AG20443 (cell line): ENCODE measurements around the gene TTLL11.

Source experiments
- DNase-seq: peaks from one replicate; pipeline ENCODE4 v3.0.0; 2012; ENCODE audit warnings: low spot score, mixed read lengths

TTLL11 gene

DNA sequence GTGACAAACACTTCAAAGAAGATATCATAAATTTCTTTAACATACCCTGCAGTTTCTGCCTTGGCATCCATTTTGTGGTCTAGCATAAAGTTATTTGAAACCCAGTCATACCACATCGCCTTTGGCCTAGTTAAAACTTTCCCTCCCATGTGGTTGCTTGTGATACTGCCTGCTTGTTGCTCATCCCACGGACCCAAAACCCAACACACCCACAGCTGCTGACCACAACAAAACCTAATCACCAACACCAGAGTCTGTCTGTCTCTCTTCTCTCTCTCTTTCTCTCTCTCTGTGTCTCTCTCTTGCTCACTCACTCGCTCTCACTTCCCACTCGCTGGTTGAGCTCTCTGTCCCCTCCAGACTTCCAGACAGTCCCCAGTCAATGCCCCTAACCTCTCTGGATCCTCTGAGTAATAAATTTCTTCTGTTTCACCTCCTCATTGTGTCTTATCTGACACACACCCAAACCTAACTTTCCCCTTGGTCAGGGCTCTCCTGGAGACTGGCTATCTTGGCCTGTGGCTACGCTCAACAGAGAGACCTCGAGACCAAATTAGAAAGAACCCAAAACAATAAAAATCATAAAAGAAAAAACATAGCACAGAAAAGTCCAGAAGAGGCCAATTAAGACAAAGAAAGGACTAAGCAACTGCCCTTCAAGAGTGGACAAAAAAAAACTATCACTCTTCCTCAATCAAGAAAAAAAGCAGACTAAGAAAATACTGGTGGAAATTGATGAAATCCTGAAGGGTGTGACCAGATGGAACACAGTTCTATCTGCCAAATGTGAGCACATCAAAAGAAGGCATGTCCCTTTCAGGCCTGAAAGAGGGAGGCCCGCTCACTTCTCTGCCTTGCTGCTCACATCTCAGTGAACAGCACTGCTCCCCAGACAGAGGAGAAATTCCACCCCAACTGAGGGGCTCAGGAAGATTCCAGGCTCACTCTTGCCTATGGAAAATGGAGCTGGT lies 41.5 kb downstream of the TTLL11 start:
- DNase-seq = peak; percentile 53

- no peak for DNase-seq
Observed at GRCh38 chr9:122050167-122050566, 42.9 kb downstream of the TTLL11 start.

- DNase-seq = no peak
Observed at GRCh38 chr9:122042056-122042455, 51.1 kb downstream of the TTLL11 start.

DNA sequence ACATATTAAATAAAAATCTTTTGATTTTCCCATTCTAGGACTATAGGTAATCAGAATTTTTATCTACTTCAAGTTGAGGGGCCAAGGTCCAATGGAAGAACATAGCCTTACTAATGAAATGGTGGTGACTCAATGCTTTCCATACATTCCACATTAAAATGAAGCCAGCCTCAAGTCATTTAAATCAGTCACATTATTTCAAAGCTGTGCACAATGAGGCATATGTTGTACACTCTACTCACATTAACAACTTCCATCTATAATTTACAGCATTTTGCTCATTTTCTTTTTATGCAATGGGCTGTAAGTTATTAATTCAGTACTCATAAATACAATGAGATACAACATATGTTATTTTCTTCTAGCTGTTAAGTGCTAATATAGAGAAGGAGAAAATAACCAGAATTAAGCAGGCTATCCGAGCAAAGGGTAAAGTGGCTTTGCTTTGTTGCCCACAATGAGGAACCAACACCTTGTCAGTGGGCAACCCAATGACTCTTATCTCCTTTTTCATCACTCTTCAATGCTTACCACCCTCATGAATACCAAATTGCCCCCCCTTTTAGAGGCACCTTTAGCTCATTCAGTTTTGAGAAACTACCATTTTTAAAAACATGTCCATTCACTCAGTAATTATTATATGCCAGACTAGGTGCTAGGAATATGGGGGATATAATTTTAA lies 52.4 kb downstream of the TTLL11 start:
- no peak for DNase-seq

GRCh38 chr9:122039234-122039633 lies 53.9 kb downstream of the TTLL11 start:
- DNase-seq = no peak

GRCh38 chr9:122036988-122037387 lies 56.1 kb downstream of the TTLL11 start:
- peak; percentile 52 for DNase-seq

- DNase-seq = no peak
Observed at GRCh38 chr9:122036408-122036807, 56.7 kb downstream of the TTLL11 start.

- no peak for DNase-seq
Observed at GRCh38 chr9:122033775-122034373, 59.2 kb downstream of the TTLL11 start.

DNA sequence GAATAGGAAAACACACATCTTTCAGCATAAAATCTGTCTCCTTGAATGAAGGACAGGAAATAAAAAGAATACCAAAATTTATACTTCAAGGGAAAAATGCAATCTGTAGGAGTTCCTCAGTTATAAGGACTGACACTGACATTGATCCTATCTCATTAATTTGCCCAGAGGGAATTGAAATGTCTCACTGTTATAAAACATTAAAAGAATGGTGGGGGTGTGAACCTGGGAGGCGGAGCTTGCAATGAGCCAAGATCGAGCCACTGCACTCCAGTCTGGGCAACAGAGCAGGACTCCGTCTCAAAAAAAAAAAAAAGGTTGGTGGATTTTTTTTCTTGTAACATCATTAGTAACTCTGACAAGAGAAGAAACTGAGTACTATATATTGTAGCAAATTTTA lies 60.8 kb downstream of the TTLL11 start:
- no peak for DNase-seq

- peak; percentile 60 for DNase-seq
Observed at GRCh38 chr9:122031776-122032175, 61.3 kb downstream of the TTLL11 start.

DNA sequence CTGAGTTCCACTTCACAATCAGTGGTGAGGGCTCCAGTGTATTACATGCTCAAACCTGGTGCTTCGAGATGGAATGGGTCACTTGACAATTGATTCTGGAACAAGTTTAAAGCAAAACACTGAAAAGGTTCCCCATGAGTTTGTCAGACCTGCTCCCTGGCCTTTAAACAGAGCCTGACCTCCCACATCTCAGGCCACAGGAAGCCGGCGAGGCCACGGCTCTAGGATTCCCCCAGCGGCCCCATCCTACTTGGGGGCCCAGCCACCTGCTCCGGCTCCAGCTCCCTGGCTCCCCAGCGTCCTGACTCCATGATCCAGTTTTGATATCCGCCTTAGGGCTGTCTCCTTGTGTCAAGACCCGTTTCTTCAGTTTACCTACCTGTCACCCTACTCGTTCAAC lies 62.0 kb downstream of the TTLL11 start:
- DNase-seq = no peak

DNA sequence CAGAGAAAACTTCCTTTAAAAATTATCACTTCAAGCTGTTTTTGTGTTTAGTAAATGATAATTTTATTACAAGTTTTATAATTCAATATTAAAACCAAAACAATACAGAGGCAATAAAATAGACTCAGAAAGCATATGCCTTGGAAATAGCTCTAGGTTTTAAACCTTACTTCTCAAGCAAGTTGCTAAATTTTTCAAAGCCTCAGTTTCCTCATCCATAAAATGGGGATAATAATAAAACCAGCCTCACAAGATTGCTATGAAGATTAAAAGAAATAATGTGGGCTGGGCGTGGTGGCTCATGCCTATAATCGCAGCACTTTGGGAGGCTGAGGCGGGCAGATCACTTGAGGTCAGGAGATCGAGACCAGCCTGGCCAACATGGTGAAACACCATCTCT lies 62.8 kb downstream of the TTLL11 start:
- DNase-seq = no peak

GRCh38 chr9:122029898-122030297 lies 63.2 kb downstream of the TTLL11 start:
- DNase-seq = no peak

- no peak for DNase-seq
Observed at GRCh38 chr9:122028089-122028488, 65.0 kb downstream of the TTLL11 start.

GRCh38 chr9:122020398-122020797 lies 72.7 kb downstream of the TTLL11 start:
- DNase-seq = peak; percentile 31

- no peak for DNase-seq
Observed at GRCh38 chr9:122016744-122017143, 76.4 kb downstream of the TTLL11 start.

GRCh38 chr9:122016309-122016708 lies 76.8 kb downstream of the TTLL11 start:
- no peak for DNase-seq

GRCh38 chr9:122015170-122015821 lies 77.8 kb downstream of the TTLL11 start:
- DNase-seq = no peak

GRCh38 chr9:122011818-122012498 lies 81.2 kb downstream of the TTLL11 start:
- no peak for DNase-seq

DNA sequence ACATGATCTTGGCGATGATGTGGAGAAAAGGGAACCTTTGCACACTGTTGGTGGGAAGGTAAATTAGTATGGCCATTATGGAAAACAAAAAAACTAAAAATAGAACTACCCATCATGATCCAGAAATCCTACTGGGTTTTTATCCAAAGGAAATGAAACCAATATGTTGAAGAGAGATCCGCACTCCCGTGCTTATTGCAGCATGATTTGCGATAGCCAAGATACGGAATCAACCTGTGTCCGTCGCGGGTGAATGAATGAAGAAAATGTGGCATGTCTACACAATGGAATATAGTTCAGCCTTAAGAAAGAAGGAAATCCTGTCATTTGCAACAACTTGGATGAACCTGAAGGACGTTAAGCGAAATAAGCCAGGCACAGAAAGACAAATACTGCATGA lies 84.5 kb downstream of the TTLL11 start:
- DNase-seq = no peak

DNA sequence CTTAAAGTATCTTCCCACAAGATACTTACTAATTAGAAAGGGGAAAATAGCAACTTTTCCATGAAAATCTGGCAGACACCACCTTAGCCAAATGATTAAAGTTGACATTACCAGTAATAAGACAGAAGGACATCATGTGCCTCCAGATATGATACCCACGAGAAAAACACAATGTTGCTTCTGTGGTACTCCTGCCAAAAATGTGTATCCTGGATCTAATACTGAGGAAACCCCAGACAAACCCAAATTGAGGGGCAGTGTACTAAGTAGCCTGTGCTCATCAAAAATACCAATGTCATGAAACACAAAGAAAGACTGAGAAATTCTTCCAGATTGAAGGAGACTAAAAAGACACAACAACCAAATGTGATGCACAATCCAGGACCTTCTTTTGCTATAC lies 85.3 kb downstream of the TTLL11 start:
- no peak for DNase-seq

- DNase-seq = peak; percentile 64
Observed at GRCh38 chr9:122005597-122005996, 87.5 kb downstream of the TTLL11 start.
